ELR (cell line): ENCODE results near the gene PADI1.

ENCODE experiments used
- DNase-seq: peaks from one replicate; pipeline ENCODE4 v3.0.0-alpha.2; 2015; ENCODE audit warnings: low read depth

The PADI1 gene, protein sequence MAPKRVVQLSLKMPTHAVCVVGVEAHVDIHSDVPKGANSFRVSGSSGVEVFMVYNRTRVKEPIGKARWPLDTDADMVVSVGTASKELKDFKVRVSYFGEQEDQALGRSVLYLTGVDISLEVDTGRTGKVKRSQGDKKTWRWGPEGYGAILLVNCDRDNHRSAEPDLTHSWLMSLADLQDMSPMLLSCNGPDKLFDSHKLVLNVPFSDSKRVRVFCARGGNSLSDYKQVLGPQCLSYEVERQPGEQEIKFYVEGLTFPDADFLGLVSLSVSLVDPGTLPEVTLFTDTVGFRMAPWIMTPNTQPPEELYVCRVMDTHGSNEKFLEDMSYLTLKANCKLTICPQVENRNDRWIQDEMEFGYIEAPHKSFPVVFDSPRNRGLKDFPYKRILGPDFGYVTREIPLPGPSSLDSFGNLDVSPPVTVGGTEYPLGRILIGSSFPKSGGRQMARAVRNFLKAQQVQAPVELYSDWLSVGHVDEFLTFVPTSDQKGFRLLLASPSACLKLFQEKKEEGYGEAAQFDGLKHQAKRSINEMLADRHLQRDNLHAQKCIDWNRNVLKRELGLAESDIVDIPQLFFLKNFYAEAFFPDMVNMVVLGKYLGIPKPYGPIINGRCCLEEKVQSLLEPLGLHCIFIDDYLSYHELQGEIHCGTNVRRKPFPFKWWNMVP

DNA sequence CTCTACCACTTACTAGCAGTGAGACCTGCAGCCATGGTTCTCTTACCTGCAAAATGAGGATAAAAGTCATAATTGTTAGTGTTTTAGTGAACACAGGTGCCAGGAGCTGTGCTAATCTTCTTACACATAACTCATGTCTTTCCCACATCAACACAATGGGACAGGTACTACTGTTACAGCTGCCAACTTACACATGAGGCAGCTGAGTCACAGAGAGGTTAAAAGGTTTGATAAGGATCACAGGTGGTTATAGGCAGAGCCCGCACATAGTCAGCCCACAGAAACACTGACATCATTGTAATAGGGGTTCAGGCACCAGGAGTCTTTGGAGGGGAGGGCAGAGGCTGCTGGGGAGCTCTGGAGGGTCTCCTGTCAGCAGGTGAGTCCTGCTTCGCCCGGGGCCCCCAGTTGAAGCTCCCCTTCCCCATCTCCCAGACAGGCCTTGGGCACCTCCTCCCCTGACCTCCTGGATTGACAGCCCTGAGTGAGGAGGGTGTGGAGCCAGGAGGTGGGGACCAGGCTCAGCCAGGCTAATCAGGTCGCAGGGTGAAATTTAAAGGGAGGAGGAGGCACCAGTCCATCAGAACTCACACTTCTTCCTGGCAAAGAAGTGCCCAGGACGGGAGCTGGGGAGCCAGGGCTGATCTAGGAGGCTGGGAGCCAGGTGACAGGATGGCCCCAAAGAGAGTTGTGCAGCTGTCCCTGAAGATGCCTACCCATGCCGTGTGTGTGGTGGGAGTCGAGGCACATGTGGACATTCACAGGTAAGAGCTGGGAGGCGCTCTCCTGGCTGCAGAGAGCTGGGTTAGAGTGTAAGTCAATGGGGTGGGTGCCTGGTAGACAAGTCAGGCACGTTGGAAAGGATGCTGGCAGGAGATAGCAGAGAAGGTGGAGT is at the start of gene PADI1:
Gene PADI1, plus strand, starts transcription at position 583 of the 895 bp plus-strand sequence. Its CDS starts 90 bp downstream, at position 673.
- no peak for DNase-seq

DNA sequence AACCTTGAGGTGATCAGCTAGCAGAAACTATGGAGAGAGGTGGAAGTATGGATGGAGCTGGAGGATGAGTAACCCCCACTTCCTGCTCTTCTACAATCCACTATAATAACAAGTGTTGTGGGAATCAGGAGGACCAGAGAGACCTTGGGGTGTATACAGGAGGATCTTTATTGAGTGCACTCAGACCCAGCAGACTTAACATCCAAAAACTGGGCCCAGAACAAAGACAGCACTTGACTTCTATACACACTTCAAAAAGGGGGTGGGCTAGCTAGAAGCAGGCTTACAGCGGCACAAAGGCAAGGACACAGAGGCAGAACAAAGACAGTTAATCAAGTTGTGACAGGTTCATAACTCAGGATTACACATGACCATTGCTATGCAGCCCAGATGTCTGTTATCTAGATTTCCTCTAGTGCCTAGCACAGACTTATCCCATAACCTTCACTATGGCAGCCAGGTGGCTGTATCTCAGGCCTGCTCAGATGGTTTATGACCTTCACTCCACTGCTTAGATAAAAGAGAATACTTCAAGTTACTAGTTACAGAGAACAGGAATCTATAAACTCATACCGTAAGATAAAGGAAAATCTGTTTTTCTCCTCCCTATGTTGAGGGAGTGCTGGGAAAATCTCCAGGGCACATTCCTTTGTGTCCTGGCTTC is 49.5 kb upstream of the PADI1 start:
- no peak for DNase-seq

DNA sequence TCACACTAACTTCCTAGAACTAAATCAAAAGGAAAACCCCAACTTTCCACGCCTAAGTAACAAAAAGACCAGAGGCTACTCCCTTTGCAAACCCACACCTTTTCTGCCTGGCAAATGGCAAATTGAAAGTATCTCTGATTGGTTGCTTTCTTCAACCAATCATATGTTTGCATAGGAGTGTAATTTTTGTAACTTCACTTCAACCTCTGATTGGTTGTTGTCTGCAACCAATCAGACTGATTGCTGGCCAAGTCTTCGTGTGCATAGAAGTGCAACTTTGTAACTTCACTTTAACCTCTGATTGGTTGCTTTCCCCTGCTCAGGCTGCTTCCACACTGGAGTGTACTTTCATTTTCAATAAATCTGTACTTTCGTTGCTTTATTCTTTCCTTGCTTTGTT is 48.8 kb upstream of the PADI1 start:
- DNase-seq, result peak; percentile 6

DNA sequence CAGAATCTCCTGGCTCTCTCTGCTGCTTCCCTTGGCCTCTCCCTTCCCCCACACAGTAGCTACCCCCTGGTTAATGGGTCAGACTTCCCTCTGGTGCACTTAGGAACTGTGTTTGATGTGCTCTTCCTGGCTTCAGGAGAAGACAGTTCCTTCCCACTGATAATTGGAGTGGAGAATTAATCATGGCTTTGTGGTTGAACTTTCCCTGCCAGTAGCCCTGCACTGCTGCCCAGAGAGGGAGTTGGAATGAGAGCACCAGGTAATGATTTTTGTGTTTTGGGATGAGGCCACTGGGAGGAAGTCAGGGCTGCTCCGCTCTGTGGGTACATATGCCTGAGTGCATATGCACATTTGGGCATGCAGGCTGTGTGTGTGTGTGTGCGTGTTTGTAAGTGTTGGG is 46.0 kb upstream of the PADI1 start:
- DNase-seq, result no peak

DNA sequence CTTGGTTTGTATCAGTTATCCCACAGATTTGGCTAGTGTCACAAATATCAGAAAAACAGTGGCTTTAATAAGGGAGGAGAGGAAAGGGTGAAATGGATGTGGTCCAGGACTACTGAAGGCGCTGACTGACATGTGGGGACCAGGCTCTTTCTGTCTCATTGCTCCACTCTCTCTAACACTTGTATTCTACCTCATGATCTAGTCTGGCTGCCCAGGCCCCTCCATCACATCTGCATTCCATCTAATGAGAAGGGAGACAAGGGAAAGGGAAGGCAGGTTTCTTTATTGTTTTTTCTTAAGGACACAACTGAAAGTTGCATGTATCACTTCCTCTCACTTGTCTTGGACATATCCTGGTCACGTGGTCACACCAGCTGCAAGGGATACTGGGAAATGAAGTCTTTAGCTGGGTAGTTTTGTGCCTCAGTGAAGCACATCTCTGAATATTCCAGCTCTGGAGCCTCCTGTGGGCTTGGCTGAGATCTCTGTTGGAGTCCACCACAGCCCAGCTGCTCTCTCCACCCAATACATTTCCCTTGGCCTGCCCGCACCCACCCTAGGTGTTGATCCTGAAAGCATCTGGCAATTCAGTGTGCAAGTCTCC is 43.7 kb upstream of the PADI1 start:
- peak; percentile 19 for DNase-seq

DNA sequence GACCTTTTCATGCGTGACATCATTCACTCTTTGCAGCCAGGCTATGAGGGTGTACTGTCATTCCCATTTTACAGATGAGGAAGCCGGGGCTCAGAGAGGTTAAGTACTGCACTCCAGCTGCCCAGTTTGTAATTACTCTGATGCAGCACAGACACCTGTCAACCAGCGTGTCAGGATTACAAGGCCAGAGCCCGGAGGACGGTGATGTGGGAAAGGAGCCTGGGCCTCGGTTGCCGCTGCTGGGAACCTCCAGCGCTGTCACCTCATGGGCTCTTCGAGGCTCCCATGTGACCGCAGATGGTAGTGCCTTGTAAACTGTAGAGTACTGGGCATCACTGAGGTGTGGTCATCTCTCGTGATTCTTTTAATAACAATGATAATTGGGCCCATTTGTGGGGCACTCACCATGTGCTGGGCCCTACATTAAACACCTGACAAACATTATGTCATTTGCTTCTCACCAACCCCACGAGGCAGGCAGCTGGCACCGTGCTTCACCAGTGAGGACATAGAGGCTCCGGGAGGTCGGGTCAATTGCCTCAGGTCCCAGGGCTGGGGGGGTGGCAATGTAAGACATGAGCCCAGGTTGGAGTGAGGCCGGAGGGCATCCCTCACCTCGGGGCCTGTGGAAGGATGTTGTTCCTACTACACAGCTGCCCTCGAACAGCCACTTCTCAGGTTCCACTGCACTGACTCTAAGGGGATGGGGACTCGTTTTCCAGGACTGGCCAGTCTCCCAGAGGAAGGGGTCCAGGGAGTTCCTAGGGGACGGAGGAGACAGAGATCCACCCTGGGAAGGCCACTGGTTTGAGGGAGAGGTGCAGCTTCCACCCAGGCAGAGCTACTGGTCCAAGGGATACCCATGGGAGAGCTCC is 42.8 kb upstream of the PADI1 start:
- DNase-seq, result no peak

DNA sequence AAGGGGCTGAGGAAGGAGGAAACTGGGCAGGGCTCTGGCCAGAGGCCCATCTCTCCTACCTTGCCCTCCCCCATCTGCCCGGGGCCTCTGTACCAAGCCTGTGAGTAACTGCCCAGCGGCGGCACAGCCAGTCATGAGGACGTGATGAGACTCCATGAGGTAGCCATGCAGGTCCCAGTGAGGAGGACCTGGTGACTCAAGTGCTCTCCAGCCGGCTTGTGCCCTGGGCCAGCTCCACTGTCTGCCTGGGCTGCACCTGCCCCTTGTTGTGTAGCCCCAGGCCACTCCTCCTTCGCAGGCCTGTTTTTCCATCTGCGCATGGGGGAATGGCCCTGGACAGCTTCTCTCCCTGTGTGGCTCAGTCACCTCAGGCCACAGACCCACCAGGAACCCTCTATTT is 42.0 kb upstream of the PADI1 start:
- DNase-seq, result peak; percentile 36

DNA sequence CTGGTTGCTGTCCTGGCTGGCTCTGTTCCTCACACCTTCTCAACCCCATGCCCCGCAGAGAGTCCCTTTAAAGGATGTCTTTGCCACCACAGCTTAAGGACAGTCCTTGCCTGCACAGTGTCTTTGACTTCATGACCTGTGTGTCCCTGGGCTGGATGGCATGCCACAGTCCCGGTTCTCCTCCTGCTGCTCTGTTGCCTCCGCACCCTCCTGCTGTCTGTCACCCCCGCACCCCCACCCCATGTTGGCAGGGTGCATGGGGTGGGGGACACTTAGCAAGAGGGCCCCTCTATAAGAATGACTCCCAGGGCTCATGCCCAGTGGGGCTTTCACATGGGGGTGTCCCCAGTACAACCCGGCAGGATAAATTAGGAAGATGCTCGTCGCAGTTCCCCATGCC is 41.6 kb upstream of the PADI1 start:
- DNase-seq, result no peak

DNA sequence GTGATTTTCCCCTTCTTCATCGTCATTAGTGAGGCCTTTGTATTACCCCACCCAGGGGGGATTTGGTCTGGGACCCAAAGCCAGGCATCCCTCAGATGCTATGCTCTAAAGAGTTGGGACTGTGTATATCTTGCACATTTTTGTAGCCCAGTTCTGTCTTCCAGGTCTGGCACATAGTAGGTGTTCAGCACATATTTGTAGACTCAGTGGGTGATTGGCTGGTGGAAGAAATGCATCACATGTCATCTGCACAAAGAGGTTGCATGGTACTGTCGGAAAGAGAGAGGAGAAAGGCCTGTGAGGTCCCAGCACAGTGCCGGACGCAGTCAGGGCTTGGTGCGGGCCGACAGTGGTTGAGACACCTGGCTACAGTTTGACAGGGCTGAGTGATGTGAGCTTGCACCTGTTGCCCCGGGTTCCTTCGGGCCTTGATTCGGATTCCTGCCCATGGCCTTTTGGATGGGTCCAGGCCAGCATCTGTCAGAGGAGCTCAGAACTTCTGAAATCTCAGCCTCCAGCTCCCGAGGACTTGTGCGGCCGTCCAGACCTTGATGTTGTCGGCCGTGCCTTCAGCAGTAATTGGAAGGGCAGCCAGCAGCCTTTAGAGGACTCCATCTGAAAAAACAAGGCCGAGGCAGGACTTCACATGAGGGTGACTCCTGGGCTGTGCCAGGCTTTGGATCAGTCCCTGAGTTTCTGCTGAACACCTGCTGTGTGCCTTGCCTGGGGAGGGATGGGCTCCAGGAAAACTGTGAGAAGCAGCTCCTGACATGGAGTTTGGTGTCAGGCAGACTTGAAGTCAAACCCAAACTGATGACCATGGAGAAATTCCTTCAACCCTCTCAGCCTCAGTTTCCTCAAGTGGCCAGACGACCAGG is 40.9 kb upstream of the PADI1 start:
- DNase-seq, result no peak

DNA sequence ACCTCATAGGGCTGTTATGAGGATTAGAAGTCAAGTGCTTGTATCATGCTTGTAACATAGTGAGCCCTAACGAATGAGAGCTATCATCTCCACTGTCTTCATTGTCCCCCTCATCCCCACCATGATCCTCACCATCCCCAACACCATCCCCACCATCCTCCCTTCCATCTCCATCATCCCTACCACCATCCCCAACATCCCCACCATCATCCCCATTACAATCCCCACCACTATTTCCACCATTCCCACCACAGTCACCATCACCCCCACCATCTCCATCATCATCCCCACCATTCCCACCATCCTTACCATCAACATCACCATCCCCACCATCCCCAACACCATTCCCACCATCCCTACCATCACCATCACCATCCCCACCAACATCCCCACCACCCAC is 39.1 kb upstream of the PADI1 start:
- DNase-seq, result no peak

DNA sequence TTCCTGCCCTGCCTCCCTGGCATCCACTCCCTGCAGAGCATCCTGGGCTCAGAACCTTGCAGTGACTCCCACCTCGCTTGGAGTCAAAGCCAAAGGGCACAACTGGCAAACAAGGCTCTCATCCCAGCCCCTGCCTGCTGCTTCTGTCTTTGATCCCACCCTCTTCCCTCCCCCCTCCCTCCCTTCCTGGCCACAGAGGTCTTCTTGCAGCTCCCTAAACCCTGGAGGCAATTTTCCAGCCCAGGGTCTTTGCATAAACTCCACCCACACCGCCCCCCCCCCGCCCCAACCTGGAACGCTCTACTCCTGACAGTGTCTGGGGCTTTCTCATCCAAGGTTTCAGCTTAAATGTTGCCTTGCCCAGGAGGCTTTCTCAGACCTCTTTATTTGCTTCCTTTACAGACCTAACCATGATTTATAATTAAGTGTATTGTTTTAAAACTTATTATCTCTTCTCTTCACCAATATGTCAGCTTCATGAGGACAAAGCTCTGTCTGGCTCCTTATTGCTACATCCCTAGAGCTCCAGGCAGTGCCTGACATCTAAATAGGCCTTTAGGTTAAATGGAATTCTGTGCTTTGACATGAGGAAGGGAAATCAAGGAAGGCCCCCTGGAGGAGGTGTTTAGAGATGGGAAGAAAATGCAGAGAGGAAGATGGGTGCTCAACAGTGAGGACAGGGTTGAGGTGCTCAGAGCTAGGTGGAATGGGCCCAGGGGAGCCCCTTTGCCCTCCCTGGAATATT is 37.7 kb upstream of the PADI1 start:
- DNase-seq, result peak; percentile 18

DNA sequence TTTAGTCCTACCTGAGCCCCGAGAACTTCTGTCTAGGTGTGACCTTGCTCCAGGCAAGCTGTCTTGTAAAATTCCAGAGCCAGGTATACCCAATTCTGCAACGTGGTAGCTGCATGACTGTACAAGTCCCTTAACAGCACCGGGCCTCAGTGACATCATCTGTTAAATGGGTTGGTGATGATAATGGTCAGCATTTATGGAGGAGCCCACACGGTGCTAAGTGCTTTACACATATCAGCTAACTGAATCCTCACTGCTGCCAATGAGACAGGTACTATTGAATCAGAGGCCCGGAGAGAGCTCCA is 37.2 kb upstream of the PADI1 start:
- no peak for DNase-seq

DNA sequence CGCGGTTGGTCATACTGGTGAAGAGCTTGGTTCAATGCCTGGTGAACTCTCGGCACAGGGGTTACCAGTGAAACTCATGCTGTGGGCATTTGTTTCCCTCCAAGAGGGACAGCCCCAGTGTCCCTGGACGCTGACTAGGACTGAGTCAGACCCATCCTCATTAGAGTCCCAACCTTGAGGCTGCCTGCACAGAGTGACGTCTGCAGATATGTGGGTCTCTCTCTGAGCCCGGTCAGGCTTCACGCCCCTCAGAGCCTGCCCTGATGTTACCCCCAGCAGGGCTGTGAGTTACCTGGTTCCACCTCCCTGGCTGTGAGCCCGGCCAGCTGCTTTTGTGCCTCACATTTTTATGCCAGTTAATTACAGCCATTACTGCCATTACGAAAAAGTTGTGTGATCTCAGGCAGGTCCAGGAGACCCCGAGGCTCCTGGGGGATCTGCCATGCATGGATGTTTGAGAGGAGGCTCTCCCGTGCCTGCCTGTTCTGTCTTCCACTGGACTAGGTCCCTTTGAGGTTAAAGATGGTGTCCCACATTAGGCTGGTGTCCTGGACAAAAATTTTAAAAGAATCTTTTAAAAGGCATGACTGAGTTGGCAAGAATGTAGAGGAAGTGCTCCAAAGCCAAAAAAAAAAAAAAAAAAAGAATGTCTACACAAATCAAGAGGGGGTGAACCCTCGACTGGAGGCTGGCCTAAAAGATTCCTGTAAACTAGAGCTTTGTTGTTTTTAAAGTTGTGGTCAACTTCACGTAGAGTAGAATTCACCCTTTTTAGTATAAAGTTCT is 36.6 kb upstream of the PADI1 start:
- peak; percentile 95 for DNase-seq

DNA sequence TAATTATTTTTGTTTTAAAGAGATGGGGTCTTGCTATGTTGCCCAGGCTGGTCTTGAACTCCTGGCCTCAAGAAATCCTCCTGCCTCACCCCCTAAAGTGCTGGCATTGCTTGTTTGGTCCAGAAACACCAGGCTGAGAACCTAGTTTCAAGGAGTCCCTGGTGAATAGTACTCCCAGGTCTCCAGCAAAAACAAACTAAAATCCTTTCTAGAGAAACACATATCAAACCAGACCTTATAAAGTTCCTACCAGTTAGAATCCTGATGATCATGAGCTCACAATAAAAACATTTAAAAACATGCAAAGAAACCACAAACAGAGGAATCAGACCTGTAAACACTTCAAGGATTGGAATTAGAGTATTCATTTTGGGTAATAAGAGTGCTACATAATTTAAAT is 34.4 kb upstream of the PADI1 start:
- peak; percentile 55 for DNase-seq

DNA sequence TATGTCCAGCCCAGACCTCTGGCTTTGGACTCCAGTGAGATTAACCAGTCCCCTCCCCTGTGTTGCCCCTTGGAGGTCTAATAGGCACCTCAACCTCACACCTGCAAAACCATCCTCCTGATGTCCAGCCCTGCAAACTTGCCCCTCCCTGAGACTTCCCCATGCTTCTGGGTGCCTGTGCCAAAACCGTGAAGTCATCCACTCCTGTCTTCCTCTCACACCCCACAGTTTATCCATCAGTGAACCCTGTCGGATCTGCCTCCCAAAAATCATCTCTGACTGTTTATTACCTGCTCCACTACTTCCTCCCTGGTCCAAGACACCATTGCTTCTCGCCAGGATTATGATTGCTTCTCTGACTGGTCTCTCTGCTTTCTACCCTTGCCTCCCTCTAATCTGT is 31.7 kb upstream of the PADI1 start:
- no peak for DNase-seq

DNA sequence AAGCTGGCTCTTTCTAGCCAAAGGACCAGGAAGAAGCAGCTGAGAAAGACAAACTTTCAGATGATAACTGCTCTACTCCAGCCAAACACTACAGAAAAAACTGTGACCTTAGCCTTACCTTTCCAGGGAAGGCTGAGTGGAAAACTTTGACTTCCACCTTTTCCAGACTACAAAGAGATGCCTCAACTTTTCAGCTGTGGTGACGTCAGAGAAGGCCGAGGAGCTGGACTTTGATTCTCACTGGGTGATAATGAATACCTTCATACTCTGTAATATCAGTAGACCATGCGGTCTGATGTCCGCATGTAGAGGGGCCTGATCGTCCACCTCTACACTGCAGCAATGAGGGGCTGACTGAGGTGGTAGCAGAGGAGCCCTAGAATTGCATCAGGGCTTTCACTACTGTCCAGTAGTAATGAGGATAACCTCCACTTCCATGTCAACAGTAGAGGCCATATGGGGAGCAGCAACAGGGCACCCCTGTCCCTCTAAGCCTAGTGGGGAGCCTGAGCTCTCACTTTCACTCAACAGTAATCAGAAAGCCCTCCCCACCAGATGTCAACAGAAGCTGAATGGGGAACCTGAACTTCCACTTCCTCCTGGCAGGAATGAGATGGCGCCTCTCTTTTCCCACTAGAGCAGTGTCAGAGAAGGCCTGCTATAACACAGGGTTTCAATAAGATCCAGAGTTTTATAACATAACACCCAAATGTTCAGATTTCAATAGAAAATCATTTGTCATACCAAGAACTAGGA is 28.4 kb upstream of the PADI1 start:
- no peak for DNase-seq

DNA sequence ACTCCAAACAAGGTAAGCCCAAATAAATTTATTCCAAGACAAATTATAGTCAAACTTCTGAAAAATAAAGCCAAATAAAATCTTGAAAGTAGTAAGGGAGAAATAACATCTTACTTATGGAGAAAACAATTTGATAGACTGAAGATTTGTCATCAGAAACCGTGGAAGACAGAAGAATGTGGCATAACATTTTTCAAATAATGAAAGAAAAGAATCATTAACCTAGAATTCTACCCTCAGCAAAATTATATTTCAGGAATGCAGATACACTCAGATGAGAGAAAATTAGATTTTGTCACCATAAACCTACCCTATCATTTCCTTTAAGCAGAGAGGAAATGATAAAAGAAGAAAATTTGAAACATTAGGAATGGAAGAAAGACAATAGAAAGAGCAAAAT is 27.3 kb upstream of the PADI1 start:
- DNase-seq, result no peak
